Endothelial cell of umbilical vein (primary cell): Measurements from ENCODE around the gene WTAP. TPM values are rescaled to one million over a fixed set of nuclear protein-coding genes. Genes with fewer than 3 reads are reported as not detected.

ENCODE experiments used
- BruUV-seq: library from RNA; stranded (reverse); fragments of 400-500 nt; replicated peaks from 2 replicates; lab custom pipeline; 2021; lab: Mats Ljungman, UMichigan
- CTCF ChIA-PET: fragments of 300-600, 350-600 bp; sonication (Branson Sonifier 250); formaldehyde crosslinking; loops from one replicate; lab custom pipeline; 2021; ENCODE audit warnings: antibody characterized with exemption, inconsistent platforms; lab: Charles Lee
- POLR2A ChIA-PET: fragments of 300-600, 350-600 bp; sonication (Branson Sonifier 250); formaldehyde crosslinking; loops from one replicate; lab custom pipeline; 2021; ENCODE audit warnings: antibody characterized with exemption, inconsistent platforms; lab: Charles Lee
- DNase-seq: peaks from one replicate; pipeline ENCODE4 v3.0.0-alpha.2; 2011; ENCODE audit warnings: low read depth, low spot score
- FAIRE-seq: peaks from 2 replicates; lab custom pipeline; 2011; peaks lifted over from hg19 to GRCh38; lab: Jason Lieb, UNC
- H2AFZ ChIP-seq: 2 replicates; pipeline ENCODE4 v1.6.0; 2012; ENCODE audit warnings: low read depth, low read length, control low read depth, inconsistent platforms
- H3K27ac ChIP-seq: 2 replicates; pipeline ENCODE4 v1.5.1; 2011; ENCODE audit warnings: low read depth, mild to moderate bottlenecking, control low read depth, low read length, moderate library complexity; ENCODE audit not compliant: insufficient read depth
- H3K27me3 ChIP-seq, 2 experiments: 2 replicates each; pipeline versions ENCODE4 v1.6.0 to v1.6.1; 2011; ENCODE audit warnings: low read length in 2 of 2, mixed read lengths in 1 of 2; ENCODE audit not compliant: control insufficient read depth in 2 of 2, insufficient read depth in 2 of 2
- H3K36me3 ChIP-seq, 2 experiments: 2 replicates in 1 of 2; 3 replicates in 1 of 2; pipeline ENCODE4 v1.5.1; 2011; ENCODE audit warnings: low read length in 2 of 2, mild to moderate bottlenecking in 1 of 2, moderate library complexity in 1 of 2; ENCODE audit not compliant: control insufficient read depth in 2 of 2, insufficient read depth in 2 of 2; ENCODE audit errors: extremely low read depth in 1 of 2
- H3K4me1 ChIP-seq: 3 replicates; pipeline ENCODE4 v1.5.1; 2011; ENCODE audit warnings: mild to moderate bottlenecking, low read length; ENCODE audit not compliant: control insufficient read depth, insufficient read depth; ENCODE audit errors: extremely low read depth
- H3K4me2 ChIP-seq: 2 replicates; pipeline ENCODE4 v1.6.1; 2011; ENCODE audit warnings: low read length, control low read depth, mixed read lengths; ENCODE audit not compliant: insufficient read depth
- H3K4me3 ChIP-seq, 3 experiments: fragments of 200-600 bp in 1 of 3; sonication (generic), shearing (Covaris generic) in 1 of 3; replicated peaks in 1 of 3; 2 replicates each; pipeline ENCODE4 v1.5.1; 2011 to 2016; ENCODE audit warnings: control low read depth in 3 of 3, low read length in 3 of 3, mild to moderate bottlenecking in 2 of 3, inconsistent platforms in 1 of 3, low read depth in 1 of 3, moderate library complexity in 1 of 3; ENCODE audit not compliant: insufficient read depth in 1 of 3
- H3K79me2 ChIP-seq: 2 replicates; pipeline ENCODE4 v1.6.0; 2012; ENCODE audit warnings: low read length, inconsistent platforms; ENCODE audit not compliant: control insufficient read depth, insufficient read depth
- H3K9ac ChIP-seq: replicated peaks from 2 replicates; pipeline ENCODE3; 2011; ENCODE audit warnings: low read length, control low read depth; ENCODE audit not compliant: insufficient read depth; ENCODE audit errors: extremely low read depth
- H3K9me1 ChIP-seq: replicated peaks from 3 replicates; pipeline ENCODE4 v1.6.0; 2011; ENCODE audit warnings: mild to moderate bottlenecking, low read length; ENCODE audit not compliant: control insufficient read depth, insufficient read depth; ENCODE audit errors: extremely low read depth
- H3K9me3 ChIP-seq: replicated peaks from 2 replicates; pipeline ENCODE4 v1.5.1; 2012; ENCODE audit warnings: low read length, inconsistent platforms; ENCODE audit not compliant: control insufficient read depth, insufficient read depth
- H4K20me1 ChIP-seq: replicated peaks from 2 replicates; pipeline ENCODE3; 2011; ENCODE audit warnings: mild to moderate bottlenecking, low read length; ENCODE audit not compliant: control insufficient read depth, insufficient read depth; ENCODE audit errors: extremely low read depth
- EZH2 ChIP-seq: IDR thresholded peaks from 2 replicates; pipeline ENCODE4 v1.6.1; 2012; ENCODE audit warnings: borderline replicate concordance, low read depth, mild to moderate bottlenecking, moderate library complexity, low read length, inconsistent platforms; ENCODE audit not compliant: severe bottlenecking
- FOS ChIP-seq: IDR thresholded peaks from 2 replicates; pipeline ENCODE4 v1.6.1; 2011; ENCODE audit warnings: mild to moderate bottlenecking, low read length, moderate library complexity, borderline replicate concordance; ENCODE audit not compliant: insufficient read depth
- GATA2 ChIP-seq: IDR thresholded peaks from 2 replicates; pipeline ENCODE4 v1.7.0; 2011; ENCODE audit warnings: low read depth, mild to moderate bottlenecking, moderate library complexity, mixed read lengths, low read length; ENCODE audit not compliant: insufficient read length, insufficient read depth
- JUN ChIP-seq: IDR thresholded peaks from 2 replicates; pipeline ENCODE4 v1.6.1; 2011; ENCODE audit warnings: borderline replicate concordance, low read depth; ENCODE audit not compliant: insufficient read length, insufficient read depth
- MYC ChIP-seq: IDR thresholded peaks from one replicate; pipeline ENCODE4 v1.6.1; 2011; ENCODE audit warnings: mild to moderate bottlenecking, low read depth, low read length
- POLR2A ChIP-seq: IDR thresholded peaks from 2 replicates; pipeline ENCODE4 v1.6.1; 2012; ENCODE audit warnings: low read depth, mild to moderate bottlenecking, control low read depth, low read length
- POLR2AphosphoS5 ChIP-seq: IDR thresholded peaks from 2 replicates; pipeline ENCODE4 v1.6.1; 2012; ENCODE audit warnings: low read depth, mild to moderate bottlenecking, control low read depth, low read length, moderate library complexity; ENCODE audit not compliant: insufficient read depth
- dilution Hi-C: fragments of 300-500 bp; cut with MboI; formaldehyde crosslinking; loops from one replicate; pipeline ENCODE4 v1.15.0; 2019; ENCODE audit warnings: low sequenced_read_pairs; ENCODE audit not compliant: extremely low pct_ligation_motif_present
- intact Hi-C: fragments of 100-400 bp; cut with micrococcal nuclease; formaldehyde crosslinking; loops from one replicate; pipeline ENCODE4 v1.10.0; 2022
- polyA plus RNA-seq, 4 experiments: library from polyadenylated mRNA; depleted of rRNA in 3 of 4; stranded (reverse) in 3 of 4; unstranded in 1 of 4; fragments of >200 nt; gene quantifications; 2 replicates each; pipeline versions ENCODE4 v1.2.1 to v1.2.3, GENCODE V29; 2011 to 2012; ENCODE audit warnings: missing spikeins in 1 of 4
- total RNA-seq: library from RNA; stranded (reverse); gene quantifications from 2 replicates; pipeline ENCODE4 v1.2.3, GENCODE V29; 2021
- TF ChIP-seq, protein P1 (sequence below), 2 donors: IDR thresholded peaks; 1 replicate in 1 of 2; 2 replicates in 1 of 2; pipeline ENCODE4 v1.5.1; 2011; ENCODE audit warnings: low read length in 2 of 2, mild to moderate bottlenecking in 2 of 2, moderate library complexity in 2 of 2, control low read depth in 1 of 2, inconsistent platforms in 1 of 2, low read depth in 1 of 2; ENCODE audit not compliant: insufficient read depth in 1 of 2; ENCODE audit errors: extremely low read depth in 1 of 2
- TF ChIP-seq, protein P2 (sequence below): IDR thresholded peaks from 2 replicates; pipeline ENCODE4 v1.6.1; 2011; ENCODE audit not compliant: insufficient read depth, insufficient read length

Gene WTAP
- total and polyA plus RNA-seq, 2 donors (not counting 3 experiments of a cell fraction or from before 2014, with no cell fraction given) = 21.7 to 81.6 TPM

GRCh38 chr6:159713984-159714383 lies 13.3 kb upstream of the WTAP start:
- no peak overlapping the region for H3K4me3 ChIP-seq
- dilution Hi-C loops (no loop called here), intact Hi-C loops (no loop called here)
- TF ChIP-seq GATA2 (no peak), JUN (no peak), MYC (no peak), POLR2AphosphoS5 (no peak), POLR2A (no peak), EZH2 (no peak), FOS (no peak)
- TF ChIP-seq, protein P1, sequence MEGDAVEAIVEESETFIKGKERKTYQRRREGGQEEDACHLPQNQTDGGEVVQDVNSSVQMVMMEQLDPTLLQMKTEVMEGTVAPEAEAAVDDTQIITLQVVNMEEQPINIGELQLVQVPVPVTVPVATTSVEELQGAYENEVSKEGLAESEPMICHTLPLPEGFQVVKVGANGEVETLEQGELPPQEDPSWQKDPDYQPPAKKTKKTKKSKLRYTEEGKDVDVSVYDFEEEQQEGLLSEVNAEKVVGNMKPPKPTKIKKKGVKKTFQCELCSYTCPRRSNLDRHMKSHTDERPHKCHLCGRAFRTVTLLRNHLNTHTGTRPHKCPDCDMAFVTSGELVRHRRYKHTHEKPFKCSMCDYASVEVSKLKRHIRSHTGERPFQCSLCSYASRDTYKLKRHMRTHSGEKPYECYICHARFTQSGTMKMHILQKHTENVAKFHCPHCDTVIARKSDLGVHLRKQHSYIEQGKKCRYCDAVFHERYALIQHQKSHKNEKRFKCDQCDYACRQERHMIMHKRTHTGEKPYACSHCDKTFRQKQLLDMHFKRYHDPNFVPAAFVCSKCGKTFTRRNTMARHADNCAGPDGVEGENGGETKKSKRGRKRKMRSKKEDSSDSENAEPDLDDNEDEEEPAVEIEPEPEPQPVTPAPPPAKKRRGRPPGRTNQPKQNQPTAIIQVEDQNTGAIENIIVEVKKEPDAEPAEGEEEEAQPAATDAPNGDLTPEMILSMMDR (IDR thresholded peaks at IDR 0.05; ENCODE audit: extremely low read depth in 1 of 2, insufficient read depth in 1 of 2, low read depth in 1 of 2, low read length in 2 of 2) = no peak
- TF ChIP-seq, protein P2, sequence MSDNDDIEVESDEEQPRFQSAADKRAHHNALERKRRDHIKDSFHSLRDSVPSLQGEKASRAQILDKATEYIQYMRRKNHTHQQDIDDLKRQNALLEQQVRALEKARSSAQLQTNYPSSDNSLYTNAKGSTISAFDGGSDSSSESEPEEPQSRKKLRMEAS = no peak
- H3K79me2 ChIP-seq = no peaks in the 10 kb centered on the region
- no peaks in the 10 kb centered on the region for H3K9me3 ChIP-seq
- no peaks in the 10 kb centered on the region for H3K27me3 ChIP-seq
- ChIA-PET POLR2A (no interaction called here), CTCF (no interaction called here)
- H3K36me3 ChIP-seq = no peaks in the 10 kb centered on the region
- H4K20me1 ChIP-seq = no peaks in the 10 kb centered on the region
- H3K9me1 ChIP-seq = no peaks in the 10 kb centered on the region
- H3K27ac ChIP-seq = no peak overlapping the region
- H3K4me2 ChIP-seq = no peak overlapping the region
- no TSS peak for BruUV-seq
- FAIRE-seq = no peak
- DNase-seq = no peak
- H3K9ac ChIP-seq = no peak overlapping the region
- no peaks in the 10 kb centered on the region for H3K4me1 ChIP-seq
- no peak overlapping the region for H2AFZ ChIP-seq
